ENCODE data around the gene ANKRD30B. TPM values are rescaled to one million over a fixed set of nuclear protein-coding genes. Genes with fewer than 3 reads are reported as not detected.
"Not testable (repeated sequence)": the region's sequence is repeated elsewhere in the genome, so short reads cannot be mapped to it uniquely, and the experiment has no call there.

ANKRD30B gene, protein sequence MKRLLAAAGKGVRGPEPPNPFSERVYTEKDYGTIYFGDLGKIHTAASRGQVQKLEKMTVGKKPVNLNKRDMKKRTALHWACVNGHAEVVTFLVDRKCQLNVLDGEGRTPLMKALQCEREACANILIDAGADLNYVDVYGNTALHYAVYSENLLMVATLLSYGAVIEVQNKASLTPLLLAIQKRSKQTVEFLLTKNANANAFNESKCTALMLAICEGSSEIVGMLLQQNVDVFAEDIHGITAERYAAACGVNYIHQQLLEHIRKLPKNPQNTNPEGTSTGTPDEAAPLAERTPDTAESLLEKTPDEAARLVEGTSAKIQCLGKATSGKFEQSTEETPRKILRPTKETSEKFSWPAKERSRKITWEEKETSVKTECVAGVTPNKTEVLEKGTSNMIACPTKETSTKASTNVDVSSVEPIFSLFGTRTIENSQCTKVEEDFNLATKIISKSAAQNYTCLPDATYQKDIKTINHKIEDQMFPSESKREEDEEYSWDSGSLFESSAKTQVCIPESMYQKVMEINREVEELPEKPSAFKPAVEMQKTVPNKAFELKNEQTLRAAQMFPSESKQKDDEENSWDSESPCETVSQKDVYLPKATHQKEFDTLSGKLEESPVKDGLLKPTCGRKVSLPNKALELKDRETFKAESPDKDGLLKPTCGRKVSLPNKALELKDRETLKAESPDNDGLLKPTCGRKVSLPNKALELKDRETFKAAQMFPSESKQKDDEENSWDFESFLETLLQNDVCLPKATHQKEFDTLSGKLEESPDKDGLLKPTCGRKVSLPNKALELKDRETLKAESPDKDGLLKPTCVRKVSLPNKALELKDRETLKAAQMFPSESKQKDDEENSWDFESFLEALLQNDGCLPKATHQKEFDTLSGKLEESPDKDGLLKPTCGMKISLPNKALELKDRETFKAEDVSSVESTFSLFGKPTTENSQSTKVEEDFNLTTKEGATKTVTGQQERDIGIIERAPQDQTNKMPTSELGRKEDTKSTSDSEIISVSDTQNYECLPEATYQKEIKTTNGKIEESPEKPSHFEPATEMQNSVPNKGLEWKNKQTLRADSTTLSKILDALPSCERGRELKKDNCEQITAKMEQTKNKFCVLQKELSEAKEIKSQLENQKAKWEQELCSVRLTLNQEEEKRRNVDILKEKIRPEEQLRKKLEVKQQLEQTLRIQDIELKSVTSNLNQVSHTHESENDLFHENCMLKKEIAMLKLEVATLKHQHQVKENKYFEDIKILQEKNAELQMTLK (N-terminal part only)
- not detected in 2 replicates for total RNA-seq
- not detected in 2 replicates for polyA plus RNA-seq

DNA sequence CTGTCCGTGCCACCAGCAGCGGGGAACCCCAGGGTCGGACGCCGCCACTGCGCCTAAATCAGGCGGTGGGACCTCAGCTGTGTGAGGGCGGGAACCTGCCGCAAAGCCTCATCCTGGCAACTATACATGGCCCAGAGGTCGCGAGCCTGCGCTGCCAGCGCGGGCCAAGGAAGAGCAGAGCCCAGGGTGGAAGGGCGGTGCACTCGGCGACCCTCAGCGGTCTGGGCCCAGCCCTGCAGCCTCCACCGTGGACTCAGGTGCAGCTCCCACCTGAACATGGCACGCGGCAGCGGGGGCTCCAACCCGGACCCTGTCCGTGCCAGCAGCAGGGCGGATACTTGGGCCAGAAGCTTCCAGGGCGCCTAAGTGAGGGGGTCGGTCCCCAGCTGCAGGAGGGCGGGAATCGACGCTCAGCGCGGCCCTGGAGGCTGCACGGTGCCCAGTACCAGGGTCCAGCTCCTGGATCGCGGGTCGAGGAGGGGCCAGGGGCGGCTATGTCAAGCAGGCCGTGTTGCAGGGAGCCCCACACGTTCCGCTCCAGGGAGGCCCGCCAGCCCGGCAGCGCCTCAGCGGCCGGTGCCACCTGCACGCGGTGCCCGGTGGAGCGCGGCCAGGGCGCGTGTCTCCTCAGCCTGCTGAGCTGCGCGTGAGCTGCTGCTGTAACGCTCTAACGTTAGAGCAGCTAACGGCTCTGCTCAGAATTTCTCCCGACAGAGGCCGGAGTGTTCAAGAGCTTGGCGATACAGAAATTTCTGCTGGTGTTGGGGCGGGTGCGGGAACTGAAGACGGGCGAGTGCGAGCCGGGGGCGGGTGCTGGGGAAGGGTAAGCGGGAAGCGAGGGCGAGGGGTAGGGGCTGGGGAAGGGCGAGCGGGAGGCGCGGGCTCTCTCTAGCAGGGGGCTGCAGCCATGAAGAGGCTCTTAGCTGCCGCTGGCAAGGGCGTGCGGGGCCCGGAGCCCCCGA, at the start of gene ANKRD30B:
Gene ANKRD30B, plus strand, starts transcription at position 660 of the 962 bp plus-strand sequence. Its CDS starts 248 bp downstream, at position 908.
- Histone ChIP-seq H3K27ac (no peak within 1 kb of the TSS), H3K4me1 (ENCODE audit: insufficient read depth) (no peaks in the 10 kb centered on the region), H3K9me3 (ENCODE audit: low read depth) (no peaks in the 10 kb centered on the region), H3K36me3 (replicated peaks; ENCODE audit: insufficient read depth, low read depth) (no peaks in the 10 kb centered on the region), H3K9me2 (replicated peaks; ENCODE audit: insufficient read depth) (no peaks in the 10 kb centered on the region), H3K4me3 (no peak within 1 kb of the TSS), H3K4me2 (no peak within 1 kb of the TSS), H3K79me2 (no peaks in the 10 kb centered on the region), H2AFZ (no peak within 1 kb of the TSS), H3K27me3 (no peaks in the 10 kb centered on the region), H4K20me1 (ENCODE audit: insufficient read depth, poor library complexity, severe bottlenecking) (no peaks in the 10 kb centered on the region)
- WGBS (ENCODE audit: low lambda C conversion rate, missing lambda C conversion rate) = 95% methylated on average over 59 of the region's 79 CpGs
- peak; percentile 6 for DNase-seq (ENCODE audit: low spot score)
- TF ChIP-seq EZH2phosphoT487 (IDR thresholded peaks at IDR 0.05; ENCODE audit: low read depth, severe bottlenecking, unreplicated experiment) (no peak), EZH2 (IDR thresholded peaks at IDR 0.05; ENCODE audit: borderline replicate concordance) (no peak)
- TF ChIP-seq, protein P1, sequence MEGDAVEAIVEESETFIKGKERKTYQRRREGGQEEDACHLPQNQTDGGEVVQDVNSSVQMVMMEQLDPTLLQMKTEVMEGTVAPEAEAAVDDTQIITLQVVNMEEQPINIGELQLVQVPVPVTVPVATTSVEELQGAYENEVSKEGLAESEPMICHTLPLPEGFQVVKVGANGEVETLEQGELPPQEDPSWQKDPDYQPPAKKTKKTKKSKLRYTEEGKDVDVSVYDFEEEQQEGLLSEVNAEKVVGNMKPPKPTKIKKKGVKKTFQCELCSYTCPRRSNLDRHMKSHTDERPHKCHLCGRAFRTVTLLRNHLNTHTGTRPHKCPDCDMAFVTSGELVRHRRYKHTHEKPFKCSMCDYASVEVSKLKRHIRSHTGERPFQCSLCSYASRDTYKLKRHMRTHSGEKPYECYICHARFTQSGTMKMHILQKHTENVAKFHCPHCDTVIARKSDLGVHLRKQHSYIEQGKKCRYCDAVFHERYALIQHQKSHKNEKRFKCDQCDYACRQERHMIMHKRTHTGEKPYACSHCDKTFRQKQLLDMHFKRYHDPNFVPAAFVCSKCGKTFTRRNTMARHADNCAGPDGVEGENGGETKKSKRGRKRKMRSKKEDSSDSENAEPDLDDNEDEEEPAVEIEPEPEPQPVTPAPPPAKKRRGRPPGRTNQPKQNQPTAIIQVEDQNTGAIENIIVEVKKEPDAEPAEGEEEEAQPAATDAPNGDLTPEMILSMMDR (IDR thresholded peaks at IDR 0.05; ENCODE audit: poor library complexity) = no peak

DNA sequence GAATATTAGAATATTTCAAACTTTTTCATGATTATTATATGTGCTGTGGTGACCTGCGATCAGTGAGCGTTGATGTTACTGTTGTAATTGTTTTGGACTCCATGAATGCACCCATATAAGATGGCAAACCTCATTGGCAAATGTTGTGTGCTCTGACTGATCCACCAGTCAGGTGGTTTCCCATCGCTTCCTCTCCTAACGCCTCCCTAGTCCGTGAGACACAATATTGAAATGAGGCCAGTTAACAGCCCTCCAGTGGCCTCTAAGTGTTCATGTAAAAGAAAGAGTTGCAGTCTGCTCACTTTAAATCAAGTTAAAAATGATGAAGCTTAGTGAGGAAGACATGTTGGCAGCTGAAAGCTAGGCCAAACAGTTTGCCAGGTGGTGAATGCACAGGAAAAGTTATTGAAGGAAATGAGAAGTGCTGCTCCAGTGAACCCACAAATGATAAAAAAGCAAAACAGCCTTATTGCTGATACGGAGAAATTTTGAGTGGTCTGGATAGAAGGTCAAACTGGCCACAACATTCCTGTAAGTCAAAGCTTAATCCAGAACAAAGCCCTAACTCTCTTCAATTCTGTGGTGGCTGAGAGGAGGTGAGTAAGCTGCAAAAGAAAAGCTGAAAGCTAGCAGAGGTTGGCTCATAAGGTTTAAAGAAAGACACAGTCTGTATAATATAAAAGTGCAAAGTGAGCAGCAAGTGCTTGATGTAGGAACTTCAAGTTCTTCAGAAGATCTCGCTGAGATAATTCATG, 46.5 kb upstream of the ANKRD30B start:
- not testable (repeated sequence) for H3K4me2 ChIP-seq; H2AFZ ChIP-seq; H3K4me3 ChIP-seq; H3K36me3 ChIP-seq (replicated peaks; ENCODE audit: insufficient read depth, low read depth); H3K79me2 ChIP-seq; DNase-seq (ENCODE audit: low spot score); H3K27me3 ChIP-seq; H3K9me3 ChIP-seq (ENCODE audit: low read depth); H3K4me1 ChIP-seq (ENCODE audit: insufficient read depth); H3K9me2 ChIP-seq (replicated peaks; ENCODE audit: insufficient read depth); H3K27ac ChIP-seq; H4K20me1 ChIP-seq (ENCODE audit: insufficient read depth, poor library complexity, severe bottlenecking)
- WGBS (ENCODE audit: low lambda C conversion rate, missing lambda C conversion rate) = 65% methylated on average over 7 of the region's 7 CpGs

DNA sequence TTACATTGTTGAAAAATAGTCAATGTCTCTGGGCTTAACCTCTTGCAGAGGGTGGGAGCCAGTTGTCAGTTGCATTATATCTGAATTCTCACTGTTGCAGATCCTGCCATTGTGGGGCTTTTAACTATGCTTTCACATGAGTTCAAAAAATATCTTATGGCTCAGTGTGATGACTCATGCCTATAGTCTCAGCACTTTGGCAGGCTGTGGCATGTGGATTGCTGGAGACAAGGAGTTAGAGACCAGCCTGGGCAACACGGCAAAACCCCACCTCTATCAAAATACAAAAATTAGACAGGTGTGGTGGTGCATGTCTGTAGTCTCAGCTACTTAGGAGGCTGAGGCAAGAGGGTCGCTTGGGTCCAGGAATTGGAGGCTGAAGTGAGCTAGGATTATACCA, 38.2 kb upstream of the ANKRD30B start:
- not testable (repeated sequence) for H3K79me2 ChIP-seq; H3K27ac ChIP-seq; H3K4me2 ChIP-seq; DNase-seq (ENCODE audit: low spot score); H2AFZ ChIP-seq; H4K20me1 ChIP-seq (ENCODE audit: insufficient read depth, poor library complexity, severe bottlenecking); H3K4me3 ChIP-seq; H3K27me3 ChIP-seq; H3K36me3 ChIP-seq (replicated peaks; ENCODE audit: insufficient read depth, low read depth); H3K9me3 ChIP-seq (ENCODE audit: low read depth); H3K4me1 ChIP-seq (ENCODE audit: insufficient read depth); H3K9me2 ChIP-seq (replicated peaks; ENCODE audit: insufficient read depth)
- WGBS (ENCODE audit: low lambda C conversion rate, missing lambda C conversion rate) = 43% methylated on average over 2 of the region's 2 CpGs

DNA sequence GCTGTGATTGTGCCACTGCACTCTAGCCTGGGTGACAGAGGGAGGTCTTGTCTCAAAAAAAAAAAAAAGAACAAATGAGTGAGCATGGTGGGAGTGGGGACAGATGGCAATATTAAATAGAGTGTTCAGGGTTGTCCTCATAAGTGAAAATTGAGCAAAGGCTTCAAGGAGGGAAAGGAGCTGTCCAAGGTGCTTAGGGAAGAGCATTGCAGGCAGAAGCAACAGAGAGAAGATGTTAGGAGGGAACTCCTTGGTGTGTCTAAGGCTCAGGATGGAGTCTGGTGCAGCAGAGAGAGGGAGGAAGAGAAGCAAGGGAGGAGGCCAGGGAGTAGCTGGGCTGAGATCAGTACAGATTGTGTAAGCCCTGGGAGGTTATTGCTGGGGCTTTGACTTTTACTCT, 26.4 kb upstream of the ANKRD30B start:
- H2AFZ ChIP-seq; H3K27ac ChIP-seq; DNase-seq (ENCODE audit: low spot score); H4K20me1 ChIP-seq (ENCODE audit: insufficient read depth, poor library complexity, severe bottlenecking); H3K9me2 ChIP-seq (replicated peaks; ENCODE audit: insufficient read depth); H3K9me3 ChIP-seq (ENCODE audit: low read depth); H3K36me3 ChIP-seq (replicated peaks; ENCODE audit: insufficient read depth, low read depth); H3K4me3 ChIP-seq; H3K4me1 ChIP-seq (ENCODE audit: insufficient read depth); H3K27me3 ChIP-seq; H3K4me2 ChIP-seq; H3K79me2 ChIP-seq: not testable (repeated sequence)

DNA sequence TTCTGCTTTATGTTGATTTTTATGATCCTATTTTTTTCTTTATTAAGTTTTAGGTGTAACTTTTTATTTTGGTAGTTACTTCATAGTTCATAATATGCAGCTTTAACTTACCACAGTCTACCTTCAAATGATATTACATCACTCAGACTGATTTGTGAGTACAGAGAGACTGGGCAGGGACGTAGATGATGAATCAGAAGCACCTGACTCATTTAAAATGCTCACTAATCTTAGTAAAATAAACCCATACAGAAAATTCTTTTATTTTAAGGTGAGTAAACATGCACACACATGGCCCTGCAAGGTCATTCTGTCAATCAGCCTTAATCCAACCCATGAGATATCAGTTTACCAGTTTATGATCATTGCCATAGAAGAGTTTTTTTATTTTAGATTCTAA, 8.9 kb upstream of the ANKRD30B start:
- H3K9me2 ChIP-seq (replicated peaks; ENCODE audit: insufficient read depth); H3K4me2 ChIP-seq; H3K4me3 ChIP-seq; H3K27me3 ChIP-seq; H4K20me1 ChIP-seq (ENCODE audit: insufficient read depth, poor library complexity, severe bottlenecking); DNase-seq (ENCODE audit: low spot score); H3K27ac ChIP-seq; H3K79me2 ChIP-seq; H2AFZ ChIP-seq; H3K36me3 ChIP-seq (replicated peaks; ENCODE audit: insufficient read depth, low read depth); H3K4me1 ChIP-seq (ENCODE audit: insufficient read depth); H3K9me3 ChIP-seq (ENCODE audit: low read depth): not testable (repeated sequence)
- 36% methylated on average over 1 of the region's 1 CpG for WGBS (ENCODE audit: low lambda C conversion rate, missing lambda C conversion rate)

Data from hepatocyte (in vitro differentiated cells).